SK-N-SH (cell line): ENCODE results near the gene SPI1. TPM values are rescaled to one million over a fixed set of nuclear protein-coding genes. Genes with fewer than 3 reads are reported as not detected.

Source experiments
- CTCF ChIA-PET: fragments of 300-600, 350-600 bp; formaldehyde crosslinking; extraction: SDS; loops from one replicate; lab custom pipeline; 2021; lab: Yijun Ruan, JAX
- POLR2A ChIA-PET: fragments of 350-600 bp; sonication (Branson Sonifier 250); formaldehyde crosslinking; extraction: SDS; loops from one replicate; lab custom pipeline; 2020; ENCODE audit warnings: antibody characterized with exemption, inconsistent platforms; lab: Yijun Ruan, JAX
- DNase-seq: peaks from one replicate; pipeline ENCODE4 v3.0.0; 2012
- H2AFZ ChIP-seq: fragments of 200-600 bp; sonication (generic); 2 replicates; pipeline ENCODE4 v1.8.1; 2016; ENCODE audit warnings: antibody characterized with exemption, mild to moderate bottlenecking, low read depth
- H3F3A ChIP-seq: fragments of 200-600 bp; sonication (generic); replicated peaks from 2 replicates; pipeline ENCODE3; 2016; ENCODE audit warnings: antibody characterized with exemption, mild to moderate bottlenecking; ENCODE audit not compliant: insufficient read depth
- H3K27ac ChIP-seq, 2 experiments: fragments of 200-500 bp in 1 of 2; fragments of 200-600 bp in 1 of 2; sonication (Bioruptor generic) in 1 of 2; sonication (generic), shearing (Covaris generic) in 1 of 2; 2 replicates each; pipeline versions ENCODE4 v1.5.1 to v1.6.1; 2014 to 2016; ENCODE audit warnings: low read depth in 2 of 2, inconsistent platforms in 1 of 2, low read length in 1 of 2, mild to moderate bottlenecking in 1 of 2, mixed read lengths in 1 of 2
- H3K27me3 ChIP-seq: fragments of 200-600 bp; sonication (generic), shearing (Covaris generic); 2 replicates; pipeline ENCODE4 v1.6.1; 2016; ENCODE audit warnings: mixed run types; ENCODE audit not compliant: insufficient read depth
- H3K36me3 ChIP-seq, 2 experiments: fragments of 200-500 bp in 1 of 2; fragments of 200-600 bp in 1 of 2; sonication (Bioruptor generic) in 1 of 2; sonication (generic) in 1 of 2; replicated peaks in 1 of 2; 2 replicates each; pipeline versions ENCODE3 to v1.5.1; 2014 to 2016; ENCODE audit warnings: low read length in 1 of 2, mild to moderate bottlenecking in 1 of 2; ENCODE audit not compliant: insufficient read depth in 2 of 2, control insufficient read depth in 1 of 2
- H3K4me1 ChIP-seq, 2 experiments: fragments of 200-500 bp in 1 of 2; fragments of 200-600 bp in 1 of 2; sonication (Bioruptor generic) in 1 of 2; sonication (generic), shearing (Covaris generic) in 1 of 2; 2 replicates each; pipeline versions ENCODE4 v1.5.1 to v1.6.1; 2014 to 2016; ENCODE audit warnings: low read depth in 1 of 2, low read length in 1 of 2, mixed run types in 1 of 2; ENCODE audit not compliant: insufficient read depth in 2 of 2, control insufficient read depth in 1 of 2
- H3K4me2 ChIP-seq: fragments of 200-600 bp; sonication (generic), shearing (Covaris generic); 2 replicates; pipeline ENCODE4 v1.6.1; 2017; ENCODE audit warnings: mixed run types
- H3K4me3 ChIP-seq, 2 experiments: fragments of 200-500 bp in 1 of 2; fragments of 200-600 bp in 1 of 2; sonication (Bioruptor generic) in 1 of 2; sonication (generic), shearing (Covaris generic) in 1 of 2; 2 replicates each; pipeline versions ENCODE4 v1.5.1 to v1.8.1; 2014 to 2016; ENCODE audit warnings: low read depth in 2 of 2, inconsistent platforms in 1 of 2, low read length in 1 of 2, mild to moderate bottlenecking in 1 of 2, mixed read lengths in 1 of 2, moderate library complexity in 1 of 2
- H3K79me2 ChIP-seq: fragments of 200-600 bp; sonication (generic); 2 replicates; pipeline ENCODE4 v1.8.1; 2017; ENCODE audit warnings: mild to moderate bottlenecking; ENCODE audit not compliant: insufficient read depth
- H3K9ac ChIP-seq: fragments of 200-600 bp; sonication (generic); 2 replicates; pipeline ENCODE4 v1.6.1; 2017; ENCODE audit warnings: mixed run types
- H3K9me2 ChIP-seq: fragments of 200-600 bp; sonication (generic); 2 replicates; pipeline ENCODE4 v1.6.1; 2017; ENCODE audit warnings: mixed run types
- H3K9me3 ChIP-seq: fragments of 200-600 bp; sonication (generic); 2 replicates; pipeline ENCODE4 v1.6.1; 2017; ENCODE audit warnings: mixed run types, mild to moderate bottlenecking, moderate library complexity
- H4K20me1 ChIP-seq: fragments of 200-600 bp; sonication (generic); 2 replicates; pipeline ENCODE4 v1.6.1; 2017; ENCODE audit warnings: mild to moderate bottlenecking, mixed run types; ENCODE audit not compliant: insufficient read depth
- ELF1 ChIP-seq: IDR thresholded peaks from 2 replicates; pipeline ENCODE4 v1.4.0; 2012
- JUND ChIP-seq: IDR thresholded peaks from 2 replicates; pipeline ENCODE4 v1.4.0; 2012
- MAX ChIP-seq: IDR thresholded peaks from 2 replicates; pipeline ENCODE4 v1.4.0; 2012; ENCODE audit warnings: low read depth
- MEF2A ChIP-seq: IDR thresholded peaks from 2 replicates; pipeline ENCODE4 v1.4.0; 2012; ENCODE audit warnings: low read depth, borderline replicate concordance
- MXI1 ChIP-seq: IDR thresholded peaks from 2 replicates; pipeline ENCODE4 v1.6.1; 2012; ENCODE audit warnings: mild to moderate bottlenecking, low read depth, low read length, improper control_type of control experiment
- NFIC ChIP-seq: IDR thresholded peaks from 2 replicates; pipeline ENCODE4 v1.4.0; 2012; ENCODE audit warnings: borderline replicate concordance
- POLR2AphosphoS5 ChIP-seq: IDR thresholded peaks from 2 replicates; pipeline ENCODE4 v1.6.1; 2012; ENCODE audit warnings: low read depth, low read length
- RCOR1 ChIP-seq: fragments of 150-350 bp; IDR thresholded peaks from 2 replicates; pipeline ENCODE4 v1.6.1; 2017; ENCODE audit warnings: antibody characterized with exemption, low read length
- REST ChIP-seq: IDR thresholded peaks from 2 replicates; pipeline ENCODE4 v1.6.1; 2012; ENCODE audit warnings: mild to moderate bottlenecking, low read depth, low read length, moderate library complexity
- RFX5 ChIP-seq: IDR thresholded peaks from 2 replicates; pipeline ENCODE4 v1.6.1; 2012; ENCODE audit warnings: mild to moderate bottlenecking, improper control_type of control experiment, low read length
- RXRA ChIP-seq: IDR thresholded peaks from 2 replicates; pipeline ENCODE4 v1.4.0; 2012; ENCODE audit warnings: low read depth, mild to moderate bottlenecking, borderline replicate concordance
- TCF12 ChIP-seq: IDR thresholded peaks from 2 replicates; pipeline ENCODE4 v1.4.0; 2012
- TEAD4 ChIP-seq: IDR thresholded peaks from 2 replicates; pipeline ENCODE4 v1.4.0; 2012; ENCODE audit warnings: mild to moderate bottlenecking, borderline replicate concordance; ENCODE audit not compliant: insufficient read depth
- USF1 ChIP-seq: IDR thresholded peaks from 2 replicates; pipeline ENCODE4 v1.4.0; 2012; ENCODE audit warnings: low read depth, borderline replicate concordance
- USF2 ChIP-seq: fragments of 150-350 bp; IDR thresholded peaks from 2 replicates; pipeline ENCODE4 v1.6.1; 2017; ENCODE audit warnings: antibody characterized with exemption, low read length, low read depth, borderline replicate concordance
- WGBS: methylation state at CpG from one replicate; pipeline ENCODE4 v1.1.6; 2017; ENCODE audit warnings: low lambda C conversion rate; 5-methylcytosine and 5-hydroxymethylcytosine counted together
- polyA plus RNA-seq, 3 experiments: library from polyadenylated mRNA; depleted of rRNA; stranded (reverse); fragments of >200 nt; gene quantifications; 2 replicates each; pipeline ENCODE4 v1.2.3, GENCODE V29; 2012

SPI1 gene
- polyA plus RNA-seq, 1 of the 3 experiments (the other 2 are of a cell fraction) = not detected

GRCh38 chr11:47358731-47359051 lies 19.7 kb downstream of the SPI1 start:
- no peaks in the 10 kb centered on the region for H3K79me2 ChIP-seq

GRCh38 chr11:47357985-47358730 lies 20.2 kb downstream of the SPI1 start:
- Histone ChIP-seq H2AFZ (no peak overlapping the region), H3K36me3 (no peaks in the 10 kb centered on the region), H3K9me2 (no peaks in the 10 kb centered on the region), H3F3A (peaks cover 5% of the 10 kb centered on the region), H3K27me3 (no peaks in the 10 kb centered on the region), H3K9me3 (no peaks in the 10 kb centered on the region), H3K4me3 (no peak overlapping the region), H3K4me1 (peaks cover 0 to 3% of the 10 kb centered on the region in 2 experiments; a peak in 1 of 4 replicates), H3K9ac (no peak overlapping the region), H3K79me2 (no peaks in the 10 kb centered on the region), H3K4me2 (no peak overlapping the region), H3K27ac (no peak overlapping the region), H4K20me1 (no peaks in the 10 kb centered on the region)
- ChIA-PET CTCF (interaction anchor here (0.9 to 3.9 kb wide), 2 partner anchors 15 to 16 kb away, joined by 4 to 24 read pairs; no protein-coding TSS in a partner anchor), POLR2A (no interaction called here)
- WGBS = 92% methylated on average over 6 of the region's 6 CpGs
- DNase-seq = no peak
- TF ChIP-seq TEAD4 (no peak), RFX5 (no peak), USF1 (no peak), NFIC (no peak), TCF12 (no peak), MEF2A (no peak), MXI1 (no peak), POLR2AphosphoS5 (no peak)

More at GRCh38 chr11:47358731-47359051, 19.7 kb downstream of the SPI1 start:
- H3F3A ChIP-seq = peaks cover 5% of the 10 kb centered on the region
- H3K9me3 ChIP-seq = no peaks in the 10 kb centered on the region
- H3K4me3 ChIP-seq = no peak overlapping the region
- no peaks in the 10 kb centered on the region for H4K20me1 ChIP-seq
- H3K4me2 ChIP-seq = no peak overlapping the region
- no peak overlapping the region for H2AFZ ChIP-seq
- no peaks in the 10 kb centered on the region for H3K9me2 ChIP-seq
- no peak for TF ChIP-seq JUND
- no peak overlapping the region for H3K9ac ChIP-seq
- no peak for DNase-seq
- POLR2A ChIA-PET = no interaction called here
- CTCF ChIA-PET = interaction anchor here (3.9 kb wide), 1 partner anchor 14 kb away, joined by 24 read pairs; no protein-coding TSS in a partner anchor
- H3K27me3 ChIP-seq = no peaks in the 10 kb centered on the region
- 71% methylated on average over 10 of the region's 14 CpGs for WGBS
- no peak overlapping the region for H3K27ac ChIP-seq
- H3K4me1 ChIP-seq = peaks cover 0 to 3% of the 10 kb centered on the region in 2 experiments; a peak in 1 of 4 replicates
- no peaks in the 10 kb centered on the region for H3K36me3 ChIP-seq

- 86% methylated on average over 1 of the region's 1 CpG for WGBS
- H3K9ac ChIP-seq = no peak overlapping the region
- CTCF ChIA-PET = interaction anchor here (0.9 to 1.1 kb wide), 2 partner anchors 17 to 55 kb away, joined by 4 read pairs; no protein-coding TSS in a partner anchor
- TF ChIP-seq RCOR1 (no peak), REST (no peak), JUND (no peak), RXRA (no peak), MAX (no peak), MXI1 (no peak), MEF2A (no peak), ELF1 (no peak), USF2 (no peak)
Measured at GRCh38 chr11:47356998-47357329, 21.4 kb downstream of the SPI1 start.

More at GRCh38 chr11:47356998-47357329, 21.4 kb downstream of the SPI1 start:
- H4K20me1 ChIP-seq = no peaks in the 10 kb centered on the region
- peaks cover 5% of the 10 kb centered on the region for H3F3A ChIP-seq
- no peaks in the 10 kb centered on the region for H3K79me2 ChIP-seq
- no peaks in the 10 kb centered on the region for H3K36me3 ChIP-seq
- H2AFZ ChIP-seq = no peak overlapping the region
- H3K4me3 ChIP-seq = no peak overlapping the region
- H3K9me2 ChIP-seq = no peaks in the 10 kb centered on the region
- no peaks in the 10 kb centered on the region for H3K9me3 ChIP-seq
- no peak for DNase-seq
- H3K4me1 ChIP-seq = peaks cover 0 to 5% of the 10 kb centered on the region in 2 experiments; a peak in 1 of 4 replicates
- POLR2A ChIA-PET = no interaction called here
- H3K4me2 ChIP-seq = no peak overlapping the region
- no peaks in the 10 kb centered on the region for H3K27me3 ChIP-seq
- H3K27ac ChIP-seq = no peak overlapping the region
